BE2C (cell line): ENCODE measurements around the gene SESN2.

ENCODE experiments used
- DNase-seq: peaks from one replicate; pipeline ENCODE4 v3.0.0-alpha.2; 2020
- H3K27me3 ChIP-seq: fragments of 250-450 bp; sonication (Bioruptor Pico); 2 replicates; pipeline ENCODE4 v1.5.1; 2020; ENCODE audit warnings: mild to moderate bottlenecking
- H3K36me3 ChIP-seq: fragments of 250-450 bp; sonication (Bioruptor Pico); 2 replicates; pipeline ENCODE4 v1.5.1; 2020; ENCODE audit warnings: mild to moderate bottlenecking
- H3K4me1 ChIP-seq: fragments of 250-450 bp; sonication (Bioruptor Pico); 2 replicates; pipeline ENCODE4 v1.5.1; 2020
- H3K4me3 ChIP-seq: 2 replicates; pipeline ENCODE4 v1.5.1; 2011; ENCODE audit warnings: low read depth, low read length
- H3K9me3 ChIP-seq: fragments of 250-450 bp; sonication (Bioruptor Pico); 2 replicates; pipeline ENCODE4 v1.5.1; 2020
- TF ChIP-seq, protein P1 (sequence below): IDR thresholded peaks from 2 replicates; pipeline ENCODE4 v1.5.1; 2012; ENCODE audit warnings: mild to moderate bottlenecking, low read depth, low read length

SESN2 gene

DNA sequence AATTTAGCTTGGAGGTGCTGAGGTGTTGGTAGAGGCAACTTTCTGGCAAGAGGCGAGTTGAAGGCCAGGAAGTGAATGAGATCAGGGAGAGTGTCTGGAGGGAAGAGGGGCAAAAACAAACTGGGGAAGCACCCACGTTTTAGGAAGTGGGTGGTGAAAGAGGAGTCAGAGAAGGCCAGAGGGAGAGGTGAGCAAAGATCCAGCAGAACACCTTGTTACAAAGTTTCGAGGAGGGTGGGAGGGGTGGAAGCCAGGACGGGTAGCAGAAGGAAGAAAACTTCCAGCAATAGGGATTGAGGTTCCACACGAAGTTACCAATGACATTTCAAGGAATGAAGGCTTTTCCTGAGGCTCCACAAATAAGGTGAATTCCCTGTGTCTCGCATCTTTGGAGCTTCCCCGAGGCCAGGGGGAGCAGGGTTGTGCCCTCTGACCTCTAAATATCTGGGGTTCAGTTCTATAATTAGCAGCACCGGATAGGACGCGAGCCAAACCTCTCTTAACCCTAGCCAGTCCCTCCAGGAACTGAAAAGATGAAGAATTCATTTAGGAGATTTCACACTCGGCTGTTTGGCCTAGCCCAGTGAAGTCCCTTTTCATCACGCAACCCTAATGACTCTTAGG, 578 bp upstream of the SESN2 start:
- no peaks in the 10 kb centered on the region for H3K27me3 ChIP-seq
- H3K4me1 ChIP-seq, result no peaks in the 10 kb centered on the region
- TF ChIP-seq, protein P1, sequence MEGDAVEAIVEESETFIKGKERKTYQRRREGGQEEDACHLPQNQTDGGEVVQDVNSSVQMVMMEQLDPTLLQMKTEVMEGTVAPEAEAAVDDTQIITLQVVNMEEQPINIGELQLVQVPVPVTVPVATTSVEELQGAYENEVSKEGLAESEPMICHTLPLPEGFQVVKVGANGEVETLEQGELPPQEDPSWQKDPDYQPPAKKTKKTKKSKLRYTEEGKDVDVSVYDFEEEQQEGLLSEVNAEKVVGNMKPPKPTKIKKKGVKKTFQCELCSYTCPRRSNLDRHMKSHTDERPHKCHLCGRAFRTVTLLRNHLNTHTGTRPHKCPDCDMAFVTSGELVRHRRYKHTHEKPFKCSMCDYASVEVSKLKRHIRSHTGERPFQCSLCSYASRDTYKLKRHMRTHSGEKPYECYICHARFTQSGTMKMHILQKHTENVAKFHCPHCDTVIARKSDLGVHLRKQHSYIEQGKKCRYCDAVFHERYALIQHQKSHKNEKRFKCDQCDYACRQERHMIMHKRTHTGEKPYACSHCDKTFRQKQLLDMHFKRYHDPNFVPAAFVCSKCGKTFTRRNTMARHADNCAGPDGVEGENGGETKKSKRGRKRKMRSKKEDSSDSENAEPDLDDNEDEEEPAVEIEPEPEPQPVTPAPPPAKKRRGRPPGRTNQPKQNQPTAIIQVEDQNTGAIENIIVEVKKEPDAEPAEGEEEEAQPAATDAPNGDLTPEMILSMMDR, result no peak
- H3K4me3 ChIP-seq, result peak overlapping the region; percentile 32
- H3K36me3 ChIP-seq, result no peaks in the 10 kb centered on the region; the same call in 1 of the 2 replicates
- H3K9me3 ChIP-seq, result no peaks in the 10 kb centered on the region
- no peak for DNase-seq

DNA sequence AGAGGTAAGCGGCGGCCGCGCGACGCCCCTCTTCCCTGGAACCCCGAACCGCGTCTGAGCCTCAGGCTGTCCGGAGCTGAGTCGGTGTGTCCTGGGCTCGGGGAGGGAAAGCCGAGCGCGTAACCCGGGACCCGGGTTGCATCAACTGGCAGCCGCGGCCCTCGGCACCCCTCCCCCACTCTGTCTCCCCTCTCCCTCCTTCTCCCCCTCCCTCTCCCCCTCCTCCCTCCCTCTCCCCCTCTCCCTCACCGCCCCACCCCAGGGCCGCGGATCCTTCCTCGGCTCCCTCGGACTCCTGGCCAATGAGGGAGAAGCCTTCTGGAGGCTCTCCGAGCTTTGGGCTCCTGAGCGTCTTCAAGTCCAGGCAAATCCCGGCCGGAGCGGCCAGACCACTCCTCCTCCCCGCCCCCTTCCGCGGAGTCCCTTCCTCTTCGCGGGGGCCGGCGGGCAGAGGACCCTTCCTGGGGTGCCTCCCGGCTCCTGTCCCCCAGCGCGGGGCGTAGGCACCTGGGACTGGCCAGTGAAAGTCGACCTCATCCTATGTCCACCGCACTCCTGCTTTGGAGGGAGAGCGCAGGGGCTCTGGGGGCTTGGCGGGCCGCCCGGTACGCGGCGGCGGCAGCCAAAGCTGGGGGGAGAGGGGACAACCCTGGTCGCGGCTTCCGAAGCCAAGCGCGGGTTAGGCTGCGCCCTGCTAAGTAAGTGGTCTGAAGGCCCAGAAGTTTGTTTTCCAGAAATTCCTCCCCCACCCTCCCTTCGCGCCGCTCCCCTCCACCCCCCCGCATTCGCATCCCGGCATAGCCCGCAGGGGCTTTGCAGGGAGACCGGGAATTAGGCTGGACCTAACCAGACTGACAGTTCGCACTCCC, 850 bp downstream of the SESN2 start:
- TF ChIP-seq, protein P1, result no peak
- Histone ChIP-seq H3K36me3 (no peaks in the 10 kb centered on the region; the same call in 1 of the 2 replicates), H3K9me3 (no peaks in the 10 kb centered on the region), H3K4me1 (no peaks in the 10 kb centered on the region), H3K4me3 (peak overlapping the region; percentile 81), H3K27me3 (no peaks in the 10 kb centered on the region)
- DNase-seq, result peak; percentile 58

DNA sequence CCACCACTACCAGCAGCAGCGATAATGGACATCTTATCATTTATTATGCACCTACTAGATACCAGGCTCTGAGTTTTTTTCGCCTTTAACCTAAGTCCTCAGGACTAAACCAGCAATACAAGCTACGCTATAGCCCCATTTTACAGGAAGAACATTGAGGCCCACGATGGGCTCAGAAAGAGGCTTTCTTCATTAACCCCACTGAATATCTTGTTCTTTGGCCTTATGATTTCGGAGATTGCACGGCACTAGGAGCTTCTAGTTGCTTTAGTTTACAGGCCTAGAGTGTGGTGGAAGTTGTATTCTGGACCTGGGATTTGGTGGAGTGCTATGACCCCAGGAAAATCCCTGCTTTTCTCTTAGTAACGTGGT, 1.5 kb downstream of the SESN2 start:
- Histone ChIP-seq H3K36me3 (no peaks in the 10 kb centered on the region; the same call in 1 of the 2 replicates), H3K27me3 (no peaks in the 10 kb centered on the region), H3K9me3 (no peaks in the 10 kb centered on the region), H3K4me1 (no peaks in the 10 kb centered on the region), H3K4me3 (peak overlapping the region; percentile 81)
- no peak for DNase-seq
- TF ChIP-seq, protein P1, result no peak

DNA sequence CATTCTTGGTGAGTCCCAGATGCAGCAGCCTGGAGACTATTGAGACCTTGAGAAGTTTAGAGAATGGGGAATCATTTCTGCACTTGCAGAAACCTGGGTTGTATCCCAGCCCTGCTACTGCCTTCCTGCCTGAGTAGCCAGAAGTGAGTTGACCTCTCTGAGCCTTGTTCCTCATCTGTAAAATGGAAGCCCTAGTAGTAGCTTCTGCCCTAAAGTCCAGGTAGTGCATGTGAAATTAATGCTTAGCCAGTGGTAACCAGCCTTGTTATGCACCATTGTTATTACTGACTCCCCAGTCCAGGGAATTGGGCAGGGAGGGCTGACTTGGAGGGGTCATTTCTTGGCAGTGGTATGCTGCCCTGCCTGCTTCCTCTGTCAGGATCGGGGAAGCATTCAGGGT, 5.6 kb downstream of the SESN2 start:
- no peak for DNase-seq
- Histone ChIP-seq H3K4me1 (no peaks in the 10 kb centered on the region), H3K27me3 (no peaks in the 10 kb centered on the region), H3K9me3 (no peaks in the 10 kb centered on the region), H3K36me3 (no peaks in the 10 kb centered on the region), H3K4me3 (no peak overlapping the region)
- TF ChIP-seq, protein P1, result no peak

DNA sequence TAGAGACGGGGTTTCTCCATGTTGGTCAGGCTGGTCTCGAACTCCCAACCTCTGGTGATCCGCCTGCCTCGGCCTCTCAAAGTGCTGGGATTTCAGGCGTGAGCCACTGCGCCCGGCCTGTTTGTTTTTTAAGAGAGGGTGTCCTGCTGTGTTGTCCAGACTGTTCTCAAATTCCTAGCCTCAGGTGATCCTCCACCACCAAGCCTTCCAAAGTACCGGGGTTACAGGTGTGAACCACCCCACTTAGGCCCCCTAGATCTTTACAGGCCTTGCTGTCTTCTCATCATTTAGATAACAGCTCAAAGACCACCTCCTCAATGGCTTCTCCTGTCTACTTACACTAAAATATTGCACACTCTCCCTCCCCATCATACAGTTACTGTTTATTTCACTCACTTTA, 6.3 kb downstream of the SESN2 start:
- no peak for DNase-seq
- TF ChIP-seq, protein P1, result no peak
- Histone ChIP-seq H3K27me3 (no peaks in the 10 kb centered on the region), H3K4me1 (no peaks in the 10 kb centered on the region), H3K36me3 (no peaks in the 10 kb centered on the region), H3K9me3 (no peaks in the 10 kb centered on the region), H3K4me3 (no peak overlapping the region)

DNA sequence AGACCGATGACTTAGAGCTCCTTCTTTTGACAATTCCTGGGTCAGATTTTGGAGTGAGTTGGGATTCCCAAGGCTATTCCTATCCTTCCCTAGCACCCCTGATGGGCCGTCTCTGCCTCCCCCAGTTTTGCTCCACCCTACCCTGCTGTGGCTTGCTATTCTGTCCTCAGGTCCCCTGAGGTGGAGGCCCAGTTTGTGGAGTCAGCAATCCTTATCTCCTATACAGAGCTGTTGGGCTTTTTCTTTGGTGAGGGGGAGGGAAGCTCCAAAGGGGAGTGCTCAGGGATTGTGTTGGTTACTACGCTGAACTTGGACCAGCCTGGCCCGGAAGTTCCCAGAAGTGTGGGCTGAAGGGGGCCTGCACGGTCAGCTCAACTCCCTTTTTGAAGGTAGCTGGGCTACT, 7.6 kb downstream of the SESN2 start:
- TF ChIP-seq, protein P1, result no peak
- no peak for DNase-seq
- no peak overlapping the region for H3K4me3 ChIP-seq
- no peaks in the 10 kb centered on the region for H3K36me3 ChIP-seq
- no peaks in the 10 kb centered on the region for H3K27me3 ChIP-seq
- no peaks in the 10 kb centered on the region for H3K4me1 ChIP-seq
- H3K9me3 ChIP-seq, result no peaks in the 10 kb centered on the region
